ENCODE results near the gene ABCF2. TPM values are rescaled to one million over a fixed set of nuclear protein-coding genes. Genes with fewer than 3 reads are reported as not detected.

ABCF2 gene
- polyA plus RNA-seq, 1 experiment = 62.5 TPM

DNA sequence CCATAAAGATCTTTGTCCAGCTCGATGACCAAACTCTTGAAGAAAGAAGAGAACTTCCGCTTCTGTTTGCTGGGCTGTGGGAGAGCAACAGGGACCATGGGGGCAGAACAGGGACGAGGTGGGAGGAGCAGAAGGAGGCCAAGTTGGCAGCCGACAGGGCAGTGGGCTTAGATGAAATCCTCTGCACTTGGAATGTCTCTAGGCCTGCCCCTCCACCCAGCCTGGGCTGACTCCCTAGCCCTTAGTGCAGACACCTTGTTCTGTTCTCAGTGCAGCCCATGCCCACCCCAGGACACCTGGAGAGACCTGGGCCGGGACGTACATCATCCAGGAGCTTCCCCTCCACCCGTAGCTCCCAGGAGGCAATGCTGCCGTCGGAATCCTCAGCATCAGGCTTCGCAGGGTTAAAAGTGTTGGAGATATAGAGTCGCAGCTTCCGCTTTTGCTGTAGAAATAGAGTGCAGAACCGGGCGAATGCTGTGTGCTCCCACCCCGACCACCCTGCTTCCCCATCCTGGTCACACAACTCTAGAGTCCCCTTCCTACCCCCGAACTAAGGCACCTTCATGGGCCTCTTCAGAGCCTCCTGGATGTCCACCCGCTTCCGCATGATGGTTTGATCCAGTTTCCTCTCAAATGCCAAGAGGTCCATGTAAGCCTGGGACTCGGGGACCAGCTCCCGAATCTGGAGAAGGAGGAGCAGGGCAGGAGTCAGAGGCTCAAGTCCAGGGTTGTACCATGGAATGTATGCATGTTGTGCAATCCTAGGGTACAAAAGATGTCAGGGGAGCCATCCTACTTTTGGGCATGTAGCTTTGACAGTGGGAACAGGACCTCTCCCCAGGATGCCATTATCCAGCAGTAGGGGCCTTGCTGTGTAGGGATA lies 15.4 kb upstream of the ABCF2 start:
- H3K36me3 ChIP-seq (ENCODE audit: control insufficient read depth, insufficient read depth, low read length) = peaks cover 24% of the 10 kb centered on the region
- DNase-seq (ENCODE audit: low read depth) = no peak
- ChIA-PET CTCF (interaction anchor here (0.6 to 2.6 kb wide), 7 partner anchors 10 to 886 kb away, joined by 3 to 13 read pairs (median 4); partner anchors contain the start of gene CHPF2), POLR2A (interaction anchor here (0.6 kb wide), 1 partner anchor 229 kb away, joined by 3 read pairs; no protein-coding TSS in a partner anchor)
- TF ChIP-seq, protein P1, sequence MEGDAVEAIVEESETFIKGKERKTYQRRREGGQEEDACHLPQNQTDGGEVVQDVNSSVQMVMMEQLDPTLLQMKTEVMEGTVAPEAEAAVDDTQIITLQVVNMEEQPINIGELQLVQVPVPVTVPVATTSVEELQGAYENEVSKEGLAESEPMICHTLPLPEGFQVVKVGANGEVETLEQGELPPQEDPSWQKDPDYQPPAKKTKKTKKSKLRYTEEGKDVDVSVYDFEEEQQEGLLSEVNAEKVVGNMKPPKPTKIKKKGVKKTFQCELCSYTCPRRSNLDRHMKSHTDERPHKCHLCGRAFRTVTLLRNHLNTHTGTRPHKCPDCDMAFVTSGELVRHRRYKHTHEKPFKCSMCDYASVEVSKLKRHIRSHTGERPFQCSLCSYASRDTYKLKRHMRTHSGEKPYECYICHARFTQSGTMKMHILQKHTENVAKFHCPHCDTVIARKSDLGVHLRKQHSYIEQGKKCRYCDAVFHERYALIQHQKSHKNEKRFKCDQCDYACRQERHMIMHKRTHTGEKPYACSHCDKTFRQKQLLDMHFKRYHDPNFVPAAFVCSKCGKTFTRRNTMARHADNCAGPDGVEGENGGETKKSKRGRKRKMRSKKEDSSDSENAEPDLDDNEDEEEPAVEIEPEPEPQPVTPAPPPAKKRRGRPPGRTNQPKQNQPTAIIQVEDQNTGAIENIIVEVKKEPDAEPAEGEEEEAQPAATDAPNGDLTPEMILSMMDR (IDR thresholded peaks at IDR 0.05; ENCODE audit: insufficient read depth, low read depth, low read length) = no peak
- H3K27me3 ChIP-seq (ENCODE audit: control insufficient read depth, insufficient read depth, low read length) = no peaks in the 10 kb centered on the region
- H3K4me3 ChIP-seq (ENCODE audit: low read depth, low read length) = no peak overlapping the region

DNA sequence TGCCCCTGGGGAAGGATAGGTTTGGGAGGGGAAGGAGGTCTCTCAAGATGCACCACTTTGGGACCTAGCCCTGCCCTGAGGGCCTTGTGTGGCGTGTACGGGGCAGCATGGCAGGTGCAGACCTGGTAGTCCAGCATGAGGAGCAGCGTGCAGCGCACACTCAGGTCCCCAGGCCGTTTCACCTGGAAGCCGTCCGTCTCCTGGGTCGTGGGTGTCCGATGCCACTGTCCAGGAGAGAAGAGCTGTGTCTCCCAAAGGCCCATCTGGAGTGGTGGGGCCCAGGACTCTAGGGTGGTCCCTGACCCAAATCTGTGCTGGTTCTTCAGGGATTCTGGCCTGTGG lies 14.7 kb upstream of the ABCF2 start:
- POLR2A ChIA-PET = no interaction called here
- no peak for DNase-seq (ENCODE audit: low read depth)
- TF ChIP-seq, protein P1 (IDR thresholded peaks at IDR 0.05; ENCODE audit: insufficient read depth, low read depth, low read length) = no peak
- H3K4me3 ChIP-seq (ENCODE audit: low read depth, low read length) = no peak overlapping the region
- CTCF ChIA-PET = interaction anchor here (1.3 to 1.5 kb wide), 2 partner anchors 9 to 10 kb away, joined by 5 read pairs; partner anchors contain the start of gene CHPF2
- H3K36me3 ChIP-seq (ENCODE audit: control insufficient read depth, insufficient read depth, low read length) = peaks cover 29% of the 10 kb centered on the region
- H3K27me3 ChIP-seq (ENCODE audit: control insufficient read depth, insufficient read depth, low read length) = no peaks in the 10 kb centered on the region

- Histone ChIP-seq H3K27me3 (ENCODE audit: control insufficient read depth, insufficient read depth, low read length) (no peaks in the 10 kb centered on the region), H3K4me3 (ENCODE audit: low read depth, low read length) (no peak overlapping the region), H3K36me3 (ENCODE audit: control insufficient read depth, insufficient read depth, low read length) (peaks cover 31% of the 10 kb centered on the region)
- TF ChIP-seq, protein P1 (IDR thresholded peaks at IDR 0.05; ENCODE audit: insufficient read depth, low read depth, low read length) = no peak
- no peak for DNase-seq (ENCODE audit: low read depth)
- ChIA-PET CTCF (interaction anchor here (1.3 kb wide), 1 partner anchor 8 kb away, joined by 5 read pairs; the partner anchor contains the start of gene CHPF2), POLR2A (no interaction called here)
These were observed 14.1 kb upstream of the ABCF2 start for GRCh38 chr7:151240942-151241754.

GRCh38 chr7:151240536-151240935 lies 13.5 kb upstream of the ABCF2 start:
- Histone ChIP-seq H3K36me3 (ENCODE audit: control insufficient read depth, insufficient read depth, low read length) (peaks cover 34% of the 10 kb centered on the region), H3K27me3 (ENCODE audit: control insufficient read depth, insufficient read depth, low read length) (no peaks in the 10 kb centered on the region), H3K4me3 (ENCODE audit: low read depth, low read length) (no peak overlapping the region)
- CTCF ChIA-PET = no interaction called here
- DNase-seq (ENCODE audit: low read depth) = no peak
- TF ChIP-seq, protein P1 (IDR thresholded peaks at IDR 0.05; ENCODE audit: insufficient read depth, low read depth, low read length) = no peak
- POLR2A ChIA-PET = no interaction called here

Measured in BJ (cell line).